Effector memory CD8-positive, alpha-beta T cell (primary cell): ENCODE results near the gene EXOSC6.
A peak's percentile ranks its signal among the peaks of the same experiment; 100 is the strongest.
"Not testable (repeated sequence)": the region's sequence is repeated elsewhere in the genome, so short reads cannot be mapped to it uniquely, and the experiment has no call there.

ENCODE experiments used
- ATAC-seq: fragments of 150-1000 bp; cut with Tn5 transposase; replicated peaks from 2 replicates; pipeline ENCODE4 v1.10.0; 2021; ENCODE audit warnings: mild to moderate bottlenecking, moderate library complexity
- DNase-seq, 3 experiments: peaks; one replicate each; pipeline ENCODE4 v3.0.0; 2021
- H3K27ac Mint-ChIP-seq, 2 donors: one replicate each; pipeline ENCODE4 v1.8.0; 2022; ENCODE audit warnings: mild to moderate bottlenecking in 2 of 2, mixed read lengths in 2 of 2, moderate library complexity in 2 of 2
- H3K27me3 Mint-ChIP-seq, 2 donors: one replicate each; pipeline ENCODE4 v1.8.0; 2022; ENCODE audit warnings: mixed read lengths in 2 of 2
- H3K36me3 Mint-ChIP-seq: one replicate; pipeline ENCODE4 v1.8.0; 2022; ENCODE audit warnings: mild to moderate bottlenecking, moderate library complexity, mixed read lengths; ENCODE audit not compliant: insufficient read depth
- H3K4me1 Mint-ChIP-seq, 2 donors: one replicate each; pipeline ENCODE4 v1.8.0; 2022; ENCODE audit warnings: low read depth in 2 of 2, mixed read lengths in 2 of 2
- H3K4me3 Mint-ChIP-seq, 2 donors: one replicate each; pipeline ENCODE4 v1.8.0; 2022; ENCODE audit warnings: mild to moderate bottlenecking in 2 of 2, mixed read lengths in 2 of 2, moderate library complexity in 2 of 2
- H3K9me3 Mint-ChIP-seq, 2 donors: one replicate each; pipeline ENCODE4 v1.8.0; 2022; ENCODE audit warnings: mixed read lengths in 2 of 2

The EXOSC6 gene

GRCh38 chr16:70250748-70251628 is 752 bp downstream of the EXOSC6 start:
- Mint-ChIP-seq H3K9me3 (no peaks in the 10 kb centered on the region), H3K27ac (peak overlapping the region; percentile 91 to 95), H3K4me1 (peaks cover 9 to 11% of the 10 kb centered on the region in 2 donors), H3K36me3 (peaks cover 42% of the 10 kb centered on the region), H3K4me3 (peak overlapping the region; percentile 78 to 88), H3K27me3 (no peaks in the 10 kb centered on the region)
- peak; percentile 60 for ATAC-seq
- no peak for DNase-seq

DNA sequence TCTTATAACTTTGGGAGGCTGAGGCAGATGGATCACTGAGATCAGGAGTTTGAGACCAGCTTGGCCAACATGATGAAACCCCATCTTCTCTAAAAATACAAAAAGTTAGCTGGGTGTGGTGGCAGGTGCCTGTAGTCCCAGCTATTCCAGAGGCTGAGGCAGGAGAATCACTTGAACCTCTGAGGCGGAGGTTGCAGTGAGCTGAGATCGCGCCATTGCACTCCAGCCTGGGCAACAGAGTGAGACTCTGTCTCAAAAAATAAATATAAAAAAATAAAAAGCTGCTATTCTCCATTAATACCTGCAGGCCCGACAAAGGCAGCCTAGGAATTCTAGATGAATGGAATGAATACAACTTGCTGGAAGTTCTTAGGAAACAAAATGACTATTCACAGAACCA is 2.0 kb downstream of the EXOSC6 start:
- H3K4me3 Mint-ChIP-seq = peak overlapping the region; percentile 33 to 78
- H3K9me3 Mint-ChIP-seq, ATAC-seq, H3K27me3 Mint-ChIP-seq, DNase-seq: not testable (repeated sequence)
- H3K36me3 Mint-ChIP-seq = peaks cover 42% of the 10 kb centered on the region
- H3K27ac Mint-ChIP-seq = peak overlapping the region; percentile 17 to 19
- peaks cover 11 to 14% of the 10 kb centered on the region in 2 donors for H3K4me1 Mint-ChIP-seq

DNA sequence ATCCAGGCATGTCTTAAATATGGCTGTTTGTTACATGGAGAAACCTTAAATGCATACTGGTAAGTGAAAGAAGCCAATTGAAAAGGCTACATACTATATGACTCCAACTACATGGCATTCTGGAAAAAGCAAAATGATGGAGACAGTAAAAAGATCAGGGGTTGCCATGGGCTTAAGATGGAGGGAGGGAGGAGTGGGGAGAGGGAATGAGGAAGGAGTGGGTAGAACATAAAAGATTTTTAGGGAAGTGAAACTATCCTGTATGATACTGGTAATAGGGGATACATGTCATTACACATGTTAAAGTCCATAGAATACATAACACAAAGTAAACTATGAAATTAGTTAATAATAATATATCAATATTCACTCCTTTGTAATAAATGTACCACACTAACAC is 13.0 kb downstream of the EXOSC6 start:
- not testable (repeated sequence) for ATAC-seq, H3K27me3 Mint-ChIP-seq, H3K4me1 Mint-ChIP-seq, DNase-seq, H3K9me3 Mint-ChIP-seq, H3K4me3 Mint-ChIP-seq
- Mint-ChIP-seq H3K36me3 (peaks cover 57% of the 10 kb centered on the region), H3K27ac (peak overlapping the region in 1 of 2 donors; percentile 52)

GRCh38 chr16:70231831-70232230 is 19.9 kb downstream of the EXOSC6 start:
- H3K27ac Mint-ChIP-seq, H3K9me3 Mint-ChIP-seq, ATAC-seq, H3K4me3 Mint-ChIP-seq, H3K27me3 Mint-ChIP-seq, DNase-seq, H3K4me1 Mint-ChIP-seq: not testable (repeated sequence)
- peaks cover 75% of the 10 kb centered on the region for H3K36me3 Mint-ChIP-seq

DNA sequence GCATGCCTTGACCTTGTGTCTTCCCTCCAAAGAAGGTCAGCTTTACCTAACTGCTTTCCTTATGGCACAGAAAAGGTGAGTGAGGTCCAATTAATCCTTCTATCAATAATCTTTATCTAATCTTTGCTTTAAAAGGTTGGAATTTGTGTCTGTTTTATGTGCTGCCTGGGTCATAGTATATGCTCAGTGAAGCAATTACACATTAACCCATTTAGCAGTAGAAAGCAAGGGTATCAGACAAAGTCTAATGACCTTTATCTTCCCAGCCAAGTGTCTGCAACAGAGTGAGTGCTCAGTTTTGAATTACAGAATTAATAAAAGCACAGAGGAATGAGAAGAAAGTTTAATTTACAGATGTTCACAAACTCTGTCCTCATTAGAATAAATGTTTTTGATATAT is 25.7 kb downstream of the EXOSC6 start:
- not testable (repeated sequence) for H3K9me3 Mint-ChIP-seq, H3K4me1 Mint-ChIP-seq, H3K4me3 Mint-ChIP-seq, H3K27ac Mint-ChIP-seq, DNase-seq, ATAC-seq, H3K27me3 Mint-ChIP-seq
- H3K36me3 Mint-ChIP-seq = peaks cover 55% of the 10 kb centered on the region

- H3K27ac Mint-ChIP-seq, H3K4me1 Mint-ChIP-seq, ATAC-seq, H3K4me3 Mint-ChIP-seq, H3K27me3 Mint-ChIP-seq, DNase-seq, H3K9me3 Mint-ChIP-seq: not testable (repeated sequence)
- H3K36me3 Mint-ChIP-seq = peaks cover 50% of the 10 kb centered on the region
Measured at GRCh38 chr16:70225430-70225829, 26.3 kb downstream of the EXOSC6 start.

- ATAC-seq, H3K9me3 Mint-ChIP-seq, DNase-seq, H3K4me1 Mint-ChIP-seq, H3K27me3 Mint-ChIP-seq, H3K4me3 Mint-ChIP-seq, H3K27ac Mint-ChIP-seq: not testable (repeated sequence)
- peaks cover 56% of the 10 kb centered on the region for H3K36me3 Mint-ChIP-seq
Measured at GRCh38 chr16:70224645-70225044, 27.1 kb downstream of the EXOSC6 start.

DNA sequence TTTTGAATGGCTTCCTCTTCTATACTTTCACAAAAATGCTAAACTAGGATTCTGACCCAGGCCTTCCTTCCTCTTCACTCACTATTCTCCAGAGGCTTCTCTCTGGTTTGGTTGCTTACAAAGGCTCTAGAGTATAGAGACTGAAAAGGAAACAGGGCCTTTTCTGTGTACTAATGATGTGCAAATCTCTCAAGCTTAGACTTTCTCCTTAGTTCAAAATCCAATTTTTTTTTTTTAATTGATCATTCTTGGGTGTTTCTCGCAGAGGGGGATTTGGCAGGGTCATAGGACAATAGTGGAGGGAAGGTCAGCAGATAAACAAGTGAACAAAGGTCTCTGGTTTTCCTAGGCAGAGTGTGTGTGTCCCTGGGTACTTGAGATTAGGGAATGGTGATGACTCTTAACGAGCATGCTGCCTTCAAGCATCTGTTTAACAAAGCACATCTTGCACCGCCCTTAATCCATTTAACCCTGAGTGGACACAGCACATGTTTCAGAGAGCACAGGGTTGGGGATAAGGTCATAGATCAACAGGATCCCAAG is 27.7 kb downstream of the EXOSC6 start:
- not testable (repeated sequence) for ATAC-seq, DNase-seq, H3K4me1 Mint-ChIP-seq, H3K27me3 Mint-ChIP-seq, H3K9me3 Mint-ChIP-seq, H3K4me3 Mint-ChIP-seq
- H3K36me3 Mint-ChIP-seq = peaks cover 59% of the 10 kb centered on the region
- H3K27ac Mint-ChIP-seq = peak overlapping the region; percentile 72 to 77

DNA sequence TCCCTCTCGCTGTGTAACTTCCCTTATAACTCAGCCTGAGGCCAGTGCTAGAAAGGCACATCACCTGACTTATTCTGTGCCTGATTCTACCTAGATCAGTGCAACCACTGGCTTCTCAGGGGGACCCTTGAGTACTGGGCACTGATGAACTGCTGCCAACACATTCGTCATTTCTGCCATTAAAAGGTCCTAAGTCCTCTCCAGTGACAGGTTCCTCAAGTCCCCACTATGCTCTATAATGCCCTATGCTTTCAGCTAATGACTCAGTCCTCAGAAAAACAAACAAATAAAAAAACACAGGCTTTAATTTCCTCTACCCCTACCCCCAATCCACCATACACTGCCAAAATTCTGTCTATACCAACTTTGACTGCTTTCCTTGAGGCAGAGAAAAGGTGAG is 28.5 kb downstream of the EXOSC6 start:
- H3K27me3 Mint-ChIP-seq, ATAC-seq, H3K4me1 Mint-ChIP-seq, DNase-seq, H3K9me3 Mint-ChIP-seq, H3K4me3 Mint-ChIP-seq: not testable (repeated sequence)
- peaks cover 58% of the 10 kb centered on the region for H3K36me3 Mint-ChIP-seq
- H3K27ac Mint-ChIP-seq = peak overlapping the region; percentile 72 to 77

DNA sequence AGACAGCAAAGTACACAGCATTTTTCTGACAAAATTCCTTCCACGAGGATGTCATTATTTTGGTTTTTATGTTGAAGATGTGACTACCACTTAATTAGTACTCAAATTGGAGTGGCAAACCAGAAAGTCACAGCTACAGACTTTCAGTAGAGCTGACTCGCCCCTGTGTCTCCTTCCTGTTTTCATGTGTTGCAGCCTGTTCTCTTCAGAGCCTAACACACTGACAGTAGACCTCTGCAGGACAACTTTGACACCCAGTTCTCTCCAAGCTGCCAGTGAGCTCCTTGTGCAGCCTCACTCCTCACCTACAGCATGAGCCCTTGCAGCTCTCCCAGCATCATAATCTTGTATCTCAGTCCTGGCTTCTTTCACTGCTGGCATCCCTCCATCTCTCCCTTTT is 29.2 kb downstream of the EXOSC6 start:
- H3K9me3 Mint-ChIP-seq, H3K27me3 Mint-ChIP-seq, DNase-seq, H3K4me3 Mint-ChIP-seq, ATAC-seq, H3K4me1 Mint-ChIP-seq: not testable (repeated sequence)
- Mint-ChIP-seq H3K27ac (peak overlapping the region; percentile 72 to 77), H3K36me3 (peaks cover 57% of the 10 kb centered on the region)

GRCh38 chr16:70218586-70218985 is 33.2 kb downstream of the EXOSC6 start:
- ATAC-seq, DNase-seq, H3K9me3 Mint-ChIP-seq, H3K27ac Mint-ChIP-seq, H3K4me1 Mint-ChIP-seq, H3K27me3 Mint-ChIP-seq, H3K4me3 Mint-ChIP-seq: not testable (repeated sequence)
- H3K36me3 Mint-ChIP-seq = peaks cover 58% of the 10 kb centered on the region

- H3K27me3 Mint-ChIP-seq, H3K4me1 Mint-ChIP-seq, DNase-seq, H3K27ac Mint-ChIP-seq, H3K4me3 Mint-ChIP-seq, H3K9me3 Mint-ChIP-seq, ATAC-seq: not testable (repeated sequence)
- peaks cover 12% of the 10 kb centered on the region for H3K36me3 Mint-ChIP-seq
Measured at GRCh38 chr16:70206382-70206781, 45.4 kb downstream of the EXOSC6 start.

DNA sequence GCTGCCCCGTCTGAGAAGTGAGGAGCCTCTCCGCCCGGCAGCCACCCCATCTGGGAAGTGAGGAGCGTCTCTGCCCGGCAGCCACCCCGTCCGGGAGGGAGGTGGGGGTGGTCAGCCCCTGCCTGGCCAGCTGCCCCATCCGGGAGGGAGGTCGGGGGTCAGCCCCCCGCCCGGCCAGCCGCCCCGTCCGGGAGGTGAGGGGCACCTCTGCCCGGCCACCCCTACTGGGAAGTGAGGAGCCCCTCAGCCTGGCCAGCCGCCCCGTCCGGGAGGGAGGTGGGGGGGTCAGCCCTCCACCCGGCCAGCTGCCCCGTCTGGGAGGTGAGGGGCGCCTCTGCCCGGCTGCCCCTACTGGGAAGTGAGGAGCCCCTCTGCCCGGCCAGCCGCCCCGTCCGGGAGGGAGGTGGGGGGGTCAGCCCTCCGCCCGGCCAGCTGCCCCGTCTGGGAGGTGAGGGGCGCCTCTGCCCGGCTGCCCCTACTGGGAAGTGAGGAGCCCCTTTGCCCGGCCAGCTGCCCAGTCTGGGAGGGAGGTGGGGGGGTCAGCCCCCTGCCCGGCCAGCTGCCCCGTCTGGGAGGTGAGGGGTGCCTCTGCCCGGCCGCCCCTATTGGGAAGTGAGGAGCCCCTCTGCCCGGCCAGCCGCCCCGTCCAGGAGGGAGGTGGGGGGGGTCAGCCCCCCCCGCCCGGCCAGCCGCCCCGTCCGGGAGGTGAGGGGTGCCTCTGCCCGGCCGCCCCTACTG is 46.9 kb downstream of the EXOSC6 start:
- H3K27me3 Mint-ChIP-seq, DNase-seq, H3K4me3 Mint-ChIP-seq, H3K9me3 Mint-ChIP-seq, H3K4me1 Mint-ChIP-seq, ATAC-seq, H3K27ac Mint-ChIP-seq: not testable (repeated sequence)
- H3K36me3 Mint-ChIP-seq = peaks cover 12% of the 10 kb centered on the region
